Measurements from ENCODE around the gene STARD7. TPM values are rescaled to one million over a fixed set of nuclear protein-coding genes. Genes with fewer than 3 reads are reported as not detected.

The STARD7 gene
- total and polyA plus RNA-seq, 2 experiments from 2014 or later: 72.2 to 222 TPM

- peaks cover 3% of the 10 kb centered on the region for H3F3A ChIP-seq (replicated peaks; ENCODE audit: low read depth)
- Mint-ChIP-seq H3K27ac (no peak overlapping the region), H3K4me3 (peak overlapping the region; percentile 88), H3K4me1 (peaks cover 34% of the 10 kb centered on the region), H3K9me3 (peaks cover 2% of the 10 kb centered on the region; the same call in 1 of the 3 replicates), H3K36me3 (ENCODE audit: low read depth) (peaks cover 15% of the 10 kb centered on the region; the same call in 2 of the 3 replicates), H3K27me3 (ENCODE audit: insufficient read depth, low read depth, poor library complexity) (peaks cover 26% of the 10 kb centered on the region)
- H2AFZ ChIP-seq: peak overlapping the region; percentile 86; the same call in 1 of the 2 replicates
- H3K79me2 ChIP-seq (replicated peaks; ENCODE audit: insufficient read depth): no peaks in the 10 kb centered on the region
- peaks cover 30% of the 10 kb centered on the region for H3K27me3 ChIP-seq (ENCODE audit: insufficient read depth)
- H3K9me2 ChIP-seq (ENCODE audit: insufficient read depth): no peaks in the 10 kb centered on the region
- DNase-seq (ENCODE audit: low spot score) (peak; percentile 71), ATAC-seq (peak; percentile 51)
- H3K36me3 ChIP-seq (ENCODE audit: insufficient read depth): no peaks in the 10 kb centered on the region
- H3K4me2 ChIP-seq: peak overlapping the region; percentile 81
- H3K4me3 ChIP-seq: peak overlapping the region; percentile 59
- H4K20me1 ChIP-seq (replicated peaks; ENCODE audit: insufficient read depth): no peaks in the 10 kb centered on the region
- peaks cover 27% of the 10 kb centered on the region for H3K4me1 ChIP-seq (ENCODE audit: insufficient read depth)
- TF ChIP-seq, protein P1, sequence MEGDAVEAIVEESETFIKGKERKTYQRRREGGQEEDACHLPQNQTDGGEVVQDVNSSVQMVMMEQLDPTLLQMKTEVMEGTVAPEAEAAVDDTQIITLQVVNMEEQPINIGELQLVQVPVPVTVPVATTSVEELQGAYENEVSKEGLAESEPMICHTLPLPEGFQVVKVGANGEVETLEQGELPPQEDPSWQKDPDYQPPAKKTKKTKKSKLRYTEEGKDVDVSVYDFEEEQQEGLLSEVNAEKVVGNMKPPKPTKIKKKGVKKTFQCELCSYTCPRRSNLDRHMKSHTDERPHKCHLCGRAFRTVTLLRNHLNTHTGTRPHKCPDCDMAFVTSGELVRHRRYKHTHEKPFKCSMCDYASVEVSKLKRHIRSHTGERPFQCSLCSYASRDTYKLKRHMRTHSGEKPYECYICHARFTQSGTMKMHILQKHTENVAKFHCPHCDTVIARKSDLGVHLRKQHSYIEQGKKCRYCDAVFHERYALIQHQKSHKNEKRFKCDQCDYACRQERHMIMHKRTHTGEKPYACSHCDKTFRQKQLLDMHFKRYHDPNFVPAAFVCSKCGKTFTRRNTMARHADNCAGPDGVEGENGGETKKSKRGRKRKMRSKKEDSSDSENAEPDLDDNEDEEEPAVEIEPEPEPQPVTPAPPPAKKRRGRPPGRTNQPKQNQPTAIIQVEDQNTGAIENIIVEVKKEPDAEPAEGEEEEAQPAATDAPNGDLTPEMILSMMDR (conservative IDR thresholded peaks at IDR 0.05; ENCODE audit: low read depth in 2 of 2): peak; percentile 43 to 45
- TF ChIP-seq CREB1 (CRISPR knock-in tag; IDR thresholded peaks at IDR 0.05; ENCODE audit: low read depth): 0 out of 2 replicates have a peak, but pooled peaks have one; percentile 25
- TF ChIP-seq JUNB (IDR thresholded peaks at IDR 0.05; ENCODE audit: unreplicated experiment): no peak
- no peak for TF ChIP-seq ZNF331 (CRISPR knock-in tag; IDR thresholded peaks at IDR 0.05; ENCODE audit: low read depth)
- TF ChIP-seq ZNF462 (CRISPR knock-in tag; IDR thresholded peaks at IDR 0.05): no peak
- H3K27ac ChIP-seq (ENCODE audit: low read depth): no peak overlapping the region
Observed at GRCh38 chr2:96143848-96144480, 64.7 kb downstream of the STARD7 start.
